Measurements from ENCODE around the gene MMP24.

GRCh38 chr20:35280523-35280922 lies 54.0 kb downstream of the MMP24 start:
- TF ChIP-seq EZH2 (IDR thresholded peaks at IDR 0.05) (no peak), POLR2AphosphoS5 (IDR thresholded peaks at IDR 0.05; ENCODE audit: borderline replicate concordance, low read depth, low read length) (no peak), FOXP2 (optimal IDR thresholded peaks at IDR 0.05; ENCODE audit: control extremely low read depth, extremely low read length, insufficient read depth) (no peak)
